AG09309 (cell line): ENCODE measurements around the gene CRYL1.

Source experiments
- DNase-seq: peaks from one replicate; pipeline ENCODE4 v3.0.0-alpha.2; 2010; ENCODE audit warnings: low read depth
- H3K4me3 ChIP-seq: 2 replicates; pipeline ENCODE4 v1.5.1; 2011; ENCODE audit warnings: mild to moderate bottlenecking, low read depth, low read length, moderate library complexity; ENCODE audit not compliant: control insufficient read depth
- TF ChIP-seq, protein P1 (sequence below): IDR thresholded peaks from 2 replicates; pipeline ENCODE4 v1.5.1; 2011; ENCODE audit warnings: mild to moderate bottlenecking, low read depth, low read length, inconsistent platforms; ENCODE audit not compliant: insufficient read depth, control insufficient read depth; ENCODE audit errors: missing control alignments

CRYL1 gene

DNA sequence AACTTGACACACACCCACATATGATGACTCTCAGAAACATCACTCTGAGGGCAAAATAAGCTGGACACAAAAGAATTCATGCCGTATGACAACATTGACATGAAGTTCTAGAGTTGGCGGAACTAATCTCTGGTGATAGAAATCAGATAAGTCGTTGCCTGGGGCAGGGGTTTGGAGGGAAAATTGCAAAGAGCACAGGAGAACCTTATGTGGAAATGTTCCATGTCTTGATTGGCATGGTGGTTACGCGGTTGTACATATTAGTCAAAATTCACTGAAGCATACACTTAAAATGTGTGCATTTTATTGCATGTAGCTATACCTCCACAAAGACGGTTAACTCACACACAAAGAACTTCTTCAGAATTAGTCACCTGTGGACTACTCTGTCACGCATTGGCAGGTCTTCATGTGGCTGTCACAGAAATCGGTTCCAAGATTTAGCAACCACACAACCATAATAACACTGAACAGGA is 155.7 kb downstream of the CRYL1 start:
- H3K4me3 ChIP-seq: no peak overlapping the region
- no peak for DNase-seq
- TF ChIP-seq, protein P1, sequence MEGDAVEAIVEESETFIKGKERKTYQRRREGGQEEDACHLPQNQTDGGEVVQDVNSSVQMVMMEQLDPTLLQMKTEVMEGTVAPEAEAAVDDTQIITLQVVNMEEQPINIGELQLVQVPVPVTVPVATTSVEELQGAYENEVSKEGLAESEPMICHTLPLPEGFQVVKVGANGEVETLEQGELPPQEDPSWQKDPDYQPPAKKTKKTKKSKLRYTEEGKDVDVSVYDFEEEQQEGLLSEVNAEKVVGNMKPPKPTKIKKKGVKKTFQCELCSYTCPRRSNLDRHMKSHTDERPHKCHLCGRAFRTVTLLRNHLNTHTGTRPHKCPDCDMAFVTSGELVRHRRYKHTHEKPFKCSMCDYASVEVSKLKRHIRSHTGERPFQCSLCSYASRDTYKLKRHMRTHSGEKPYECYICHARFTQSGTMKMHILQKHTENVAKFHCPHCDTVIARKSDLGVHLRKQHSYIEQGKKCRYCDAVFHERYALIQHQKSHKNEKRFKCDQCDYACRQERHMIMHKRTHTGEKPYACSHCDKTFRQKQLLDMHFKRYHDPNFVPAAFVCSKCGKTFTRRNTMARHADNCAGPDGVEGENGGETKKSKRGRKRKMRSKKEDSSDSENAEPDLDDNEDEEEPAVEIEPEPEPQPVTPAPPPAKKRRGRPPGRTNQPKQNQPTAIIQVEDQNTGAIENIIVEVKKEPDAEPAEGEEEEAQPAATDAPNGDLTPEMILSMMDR: no peak

DNA sequence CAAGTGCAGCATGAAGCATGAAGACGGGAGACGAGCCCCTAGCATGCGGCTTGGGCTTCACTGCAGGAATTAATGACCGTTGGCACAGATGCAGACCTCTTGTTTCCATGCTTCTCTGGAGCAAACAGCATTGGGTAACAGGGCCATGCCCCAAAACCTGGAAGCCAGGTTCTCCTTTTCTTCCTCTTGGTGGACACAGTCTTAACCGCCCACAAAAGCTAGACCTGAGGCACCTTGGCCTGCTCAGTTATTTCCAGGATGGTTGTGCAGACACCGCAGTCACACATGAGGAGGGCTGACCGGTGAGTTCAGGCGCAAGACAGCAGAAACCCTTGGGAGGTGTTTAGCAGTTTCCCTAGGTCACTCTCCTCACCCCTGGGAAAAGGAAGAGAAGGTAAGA is 159.6 kb downstream of the CRYL1 start:
- H3K4me3 ChIP-seq: no peak overlapping the region
- no peak for DNase-seq
- TF ChIP-seq, protein P1: no peak

DNA sequence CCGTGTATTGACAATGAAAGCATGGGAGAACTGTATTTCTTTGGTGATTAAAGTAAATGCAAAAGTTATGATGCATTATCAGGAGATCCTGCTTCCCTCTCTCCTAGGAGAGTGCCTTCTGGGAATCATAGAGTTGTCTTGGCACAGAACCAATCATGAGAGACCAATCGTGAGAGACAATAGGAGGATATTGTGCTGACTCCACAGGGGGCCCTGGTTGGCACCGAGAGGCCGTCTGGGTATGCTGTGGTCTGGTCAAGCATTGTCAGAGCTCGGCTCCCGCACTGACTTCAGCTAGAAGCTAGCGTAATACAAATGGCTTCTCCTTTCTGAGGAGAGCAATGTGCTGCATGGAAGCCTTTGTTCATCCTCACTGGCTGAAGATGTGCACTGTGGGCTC is 162.1 kb downstream of the CRYL1 start:
- no peak for DNase-seq
- TF ChIP-seq, protein P1: no peak
- no peak overlapping the region for H3K4me3 ChIP-seq

DNA sequence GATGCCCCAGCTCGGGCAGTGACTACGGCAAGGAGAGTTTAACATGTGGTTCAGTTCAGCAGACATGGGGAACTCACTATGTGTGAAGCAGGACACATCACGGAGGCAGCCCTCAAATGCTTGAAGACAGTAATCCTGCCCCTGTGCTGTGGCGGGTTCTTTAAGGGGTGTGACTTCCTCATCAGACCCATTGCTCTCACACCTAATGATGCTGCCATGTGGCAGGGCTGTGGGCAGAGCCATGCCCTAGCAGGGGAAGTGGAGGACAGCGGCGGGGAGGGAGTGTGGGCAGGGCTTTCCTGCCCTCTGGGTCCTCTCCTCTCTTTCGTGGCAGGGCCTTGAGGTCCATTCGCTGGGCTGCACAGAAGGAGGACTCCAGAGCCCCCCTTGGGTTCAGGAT is 162.5 kb downstream of the CRYL1 start:
- TF ChIP-seq, protein P1: no peak
- DNase-seq: no peak
- no peak overlapping the region for H3K4me3 ChIP-seq

DNA sequence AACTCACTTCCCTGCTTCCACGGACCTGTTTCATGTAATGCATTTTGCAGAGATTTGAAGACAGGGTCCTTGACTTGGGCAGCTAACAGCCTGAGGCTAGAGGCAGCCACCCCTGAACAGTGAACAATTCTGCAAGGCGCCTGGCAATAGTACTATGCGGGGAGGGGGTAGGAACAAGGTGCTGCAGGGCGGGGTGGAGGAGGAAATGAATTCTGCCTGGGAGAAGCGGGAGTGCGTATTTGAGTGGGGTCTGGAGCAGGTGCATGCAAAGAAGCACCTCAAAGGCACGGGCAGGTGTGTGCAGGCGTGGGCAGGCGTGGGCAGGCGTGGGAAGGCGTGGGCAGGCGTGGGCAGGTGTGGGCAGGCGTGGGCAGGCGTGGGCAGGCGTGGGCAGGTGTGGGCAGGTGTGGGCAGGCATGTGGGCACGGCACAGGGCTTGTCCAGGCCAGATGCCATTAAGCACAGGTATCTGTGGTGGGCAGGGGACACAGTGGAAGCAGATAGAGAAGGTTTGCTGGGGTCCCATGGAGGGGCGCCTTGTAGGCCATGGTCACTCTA is 163.1 kb downstream of the CRYL1 start:
- DNase-seq: no peak
- TF ChIP-seq, protein P1: no peak
- no peak overlapping the region for H3K4me3 ChIP-seq

DNA sequence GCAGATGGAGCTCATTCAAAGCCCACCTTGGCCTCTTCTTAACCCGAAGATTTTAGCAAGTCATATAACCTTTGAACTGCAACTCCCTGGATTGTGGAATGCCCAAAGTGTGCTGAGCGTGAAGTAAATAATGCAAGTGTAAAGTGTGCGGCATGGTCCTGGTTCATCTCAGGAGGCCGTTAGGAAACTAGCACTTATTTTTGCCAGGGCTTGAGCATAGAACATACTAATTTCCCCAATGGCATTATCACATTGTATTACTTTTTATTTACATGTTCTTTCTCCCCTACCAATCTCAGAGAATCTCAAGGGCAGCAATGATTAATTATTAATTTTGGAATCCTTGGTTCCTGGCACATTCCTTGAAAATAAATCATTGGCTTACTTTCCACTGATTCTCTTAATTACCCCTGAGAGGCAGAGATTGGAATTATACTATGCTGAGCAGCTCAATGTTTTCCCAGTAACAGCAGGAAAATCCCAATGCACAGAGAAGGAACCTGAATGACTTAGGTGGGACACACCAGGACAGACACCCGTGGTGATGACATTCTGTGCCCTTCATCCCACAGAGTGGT is 164.7 kb downstream of the CRYL1 start:
- H3K4me3 ChIP-seq: no peak overlapping the region
- no peak for DNase-seq
- TF ChIP-seq, protein P1: no peak
